Stimulated activated CD8-positive, alpha-beta memory T cell treated with anti-CD3 and anti-CD28 coated beads, Interleukin-4, amount 100 ng/mL, for 4 hours (primary cell): ENCODE data around the gene TRIM31.
A peak's percentile ranks its signal among the peaks of the same experiment; 100 is the strongest.

ENCODE experiments used
- DNase-seq, 2 donors: peaks; one replicate each; pipeline ENCODE4 v3.0.0-alpha.2; 2020; ENCODE audit warnings: low read depth in 2 of 2, low spot score in 1 of 2

Gene TRIM31

DNA sequence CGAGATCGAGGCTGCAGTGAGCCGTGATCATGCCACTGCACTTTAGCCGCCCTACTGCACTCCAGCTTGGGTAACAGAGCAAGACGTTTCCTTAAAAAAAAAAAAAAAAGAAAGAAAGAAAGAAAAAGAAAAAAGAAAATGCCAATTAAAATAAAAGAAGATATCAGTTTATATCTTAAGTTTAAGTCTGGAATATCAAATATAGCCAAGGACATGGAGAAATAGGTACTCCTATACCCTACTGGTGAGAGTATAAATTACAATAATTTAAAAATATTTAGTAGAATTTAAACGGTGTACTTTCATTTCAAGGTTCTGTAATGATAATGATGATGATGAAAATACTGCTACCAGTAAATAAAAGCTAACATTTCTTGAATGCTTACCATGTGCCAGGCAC is 3.8 kb upstream of the TRIM31 start:
- DNase-seq, result no peak

DNA sequence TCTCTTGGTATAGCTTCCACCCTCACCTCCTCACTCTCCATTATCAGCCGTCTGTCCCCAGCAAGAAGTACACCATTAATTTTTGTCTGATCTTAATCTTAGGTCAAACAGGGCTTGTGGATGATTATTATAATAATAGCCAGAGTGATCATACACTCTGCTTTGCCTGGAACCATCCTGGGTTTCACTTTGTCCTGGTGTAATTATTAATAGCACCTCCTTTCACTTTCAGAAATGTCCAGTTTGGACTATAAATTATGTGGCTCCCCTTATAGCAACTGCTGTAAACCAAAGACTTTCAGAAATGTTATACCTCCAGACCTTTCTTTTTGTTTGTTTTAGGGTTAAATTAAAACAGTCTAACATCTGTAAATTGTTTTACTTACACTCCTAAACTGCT is 951 bp upstream of the TRIM31 start:
- DNase-seq, result no peak

DNA sequence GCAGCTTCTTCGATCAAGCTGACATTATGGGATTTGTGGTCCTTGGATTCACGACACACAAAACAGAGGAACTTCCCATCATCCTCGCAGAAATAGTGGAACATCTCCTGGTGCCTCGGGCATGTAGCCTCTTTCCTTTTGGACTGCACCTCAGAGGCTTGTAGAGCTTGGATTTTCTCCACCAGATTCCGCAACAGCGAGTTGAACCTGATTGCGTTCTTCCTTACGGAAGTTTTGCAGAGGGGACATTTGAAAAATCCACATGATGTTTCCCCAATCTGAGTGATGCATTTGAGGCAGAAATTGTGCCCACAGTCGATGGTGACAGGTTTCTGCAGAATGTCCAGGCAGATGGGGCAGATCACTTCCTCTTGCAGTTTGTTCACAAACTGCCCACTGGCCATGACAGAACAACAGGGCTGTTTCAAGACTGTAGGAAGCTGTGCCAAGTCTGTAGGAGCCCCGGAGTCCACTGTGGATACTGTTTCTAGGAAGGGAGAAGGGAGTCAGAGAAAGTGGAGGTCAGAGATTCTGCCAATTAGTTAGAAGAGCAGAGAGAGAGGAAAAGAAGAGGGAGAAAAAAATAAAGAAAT is 392 bp downstream of the TRIM31 start:
- DNase-seq, result no peak

DNA sequence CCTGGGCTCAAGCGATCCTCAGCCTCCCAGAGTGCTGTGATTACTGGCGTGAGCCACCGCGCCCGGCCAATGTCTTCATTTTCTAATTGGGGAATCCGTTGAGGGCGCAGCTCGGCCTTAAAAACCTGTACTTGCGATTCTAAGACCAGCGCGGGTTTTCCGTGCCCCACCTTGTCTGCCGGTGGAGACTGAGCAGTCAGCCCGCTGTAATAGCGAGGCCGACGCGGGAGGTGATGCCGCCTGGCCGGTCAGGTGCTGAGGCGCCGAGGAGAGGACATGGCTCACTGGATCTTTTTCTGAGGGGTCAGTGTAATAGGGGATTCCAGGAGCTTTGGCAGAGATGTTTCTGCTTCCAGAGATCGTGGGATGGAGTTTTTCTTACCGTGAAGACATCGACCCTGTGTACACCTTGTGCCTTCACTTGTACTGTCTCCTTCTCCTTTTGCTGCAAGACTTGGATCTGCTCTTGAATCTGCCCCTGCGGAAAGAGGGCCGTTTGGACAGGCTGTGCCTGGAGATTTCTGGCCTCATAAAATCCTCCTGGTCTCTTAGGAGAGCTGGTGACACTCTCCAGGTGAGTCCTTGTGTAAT is 1.5 kb downstream of the TRIM31 start:
- DNase-seq, result no peak

DNA sequence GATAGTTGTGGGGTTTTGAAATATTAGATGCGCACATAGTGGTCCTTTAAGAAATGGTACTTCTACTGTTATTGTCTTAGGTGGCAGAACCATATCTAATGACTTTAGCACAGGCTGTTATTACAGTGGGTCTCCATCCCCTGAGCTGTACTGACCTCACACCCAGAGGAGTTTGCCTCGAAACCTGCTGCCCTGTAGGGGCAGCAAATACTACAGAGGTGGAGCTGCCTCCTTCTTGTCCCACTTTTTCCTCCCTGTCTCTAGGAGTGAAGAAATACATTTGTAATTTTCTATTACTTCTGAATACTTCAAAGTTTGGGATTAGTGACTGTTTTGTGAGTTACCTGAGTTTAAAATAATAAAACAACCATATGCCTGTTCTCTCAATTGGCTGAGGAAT is 8.2 kb downstream of the TRIM31 start:
- no peak for DNase-seq

DNA sequence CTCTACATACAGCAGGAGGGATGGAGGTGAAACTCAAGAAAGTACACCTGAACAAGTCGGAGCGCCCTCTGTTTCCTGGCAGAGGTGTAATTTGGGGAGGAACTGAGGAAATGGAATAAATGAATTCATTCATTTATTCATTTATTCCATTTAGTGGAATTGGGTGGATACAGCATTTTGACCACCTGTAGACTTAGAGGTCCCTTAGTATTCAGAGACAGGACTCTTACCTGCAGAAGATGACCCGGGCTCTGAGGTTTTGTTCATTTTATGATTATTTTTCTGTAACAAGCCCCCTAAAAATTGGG is 9.1 kb downstream of the TRIM31 start:
- DNase-seq, result no peak

DNA sequence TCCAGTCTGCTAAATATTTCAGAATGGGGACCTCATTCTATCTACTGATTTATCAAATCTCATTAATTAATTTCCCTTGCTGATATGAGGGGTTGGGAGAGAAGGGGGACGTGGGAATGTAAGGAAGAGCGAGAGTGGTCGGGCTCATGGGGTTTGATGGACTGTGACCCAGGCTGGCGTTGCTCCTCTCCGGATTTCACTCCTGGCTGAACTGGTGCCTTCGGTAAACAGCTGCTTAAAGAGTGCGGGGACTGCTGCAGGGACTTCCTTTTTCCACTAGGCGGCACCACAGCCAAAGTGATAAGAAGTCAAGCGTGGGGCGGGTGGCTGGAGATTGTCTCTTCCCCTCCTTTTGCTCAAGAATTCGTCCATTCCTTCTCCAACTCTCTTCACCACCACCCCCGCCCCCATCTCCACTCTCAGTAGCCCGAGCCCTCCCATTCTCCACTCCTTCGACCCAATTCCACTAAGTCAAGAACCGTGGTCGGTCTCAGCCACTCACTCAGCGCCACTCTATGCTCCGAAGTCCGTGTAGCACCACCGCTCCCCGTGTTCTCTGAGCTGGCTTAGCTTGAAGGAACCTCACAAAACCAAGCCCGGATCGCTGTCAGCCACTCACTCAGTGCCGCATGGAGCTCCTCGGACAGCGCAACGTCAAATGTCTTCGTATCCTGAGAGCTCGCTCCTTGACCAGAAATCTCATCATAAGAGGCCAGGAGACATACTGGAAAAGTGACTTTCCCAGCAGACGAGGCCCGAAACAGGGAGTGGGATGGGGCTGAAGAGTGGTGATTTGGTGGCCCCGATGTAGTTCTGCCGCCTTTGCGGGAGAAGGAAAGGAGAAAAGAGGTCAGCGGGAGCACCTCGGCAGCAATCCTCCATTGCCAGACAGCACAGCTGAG is 9.7 kb downstream of the TRIM31 start:
- DNase-seq, result peak; percentile 70 to 71

DNA sequence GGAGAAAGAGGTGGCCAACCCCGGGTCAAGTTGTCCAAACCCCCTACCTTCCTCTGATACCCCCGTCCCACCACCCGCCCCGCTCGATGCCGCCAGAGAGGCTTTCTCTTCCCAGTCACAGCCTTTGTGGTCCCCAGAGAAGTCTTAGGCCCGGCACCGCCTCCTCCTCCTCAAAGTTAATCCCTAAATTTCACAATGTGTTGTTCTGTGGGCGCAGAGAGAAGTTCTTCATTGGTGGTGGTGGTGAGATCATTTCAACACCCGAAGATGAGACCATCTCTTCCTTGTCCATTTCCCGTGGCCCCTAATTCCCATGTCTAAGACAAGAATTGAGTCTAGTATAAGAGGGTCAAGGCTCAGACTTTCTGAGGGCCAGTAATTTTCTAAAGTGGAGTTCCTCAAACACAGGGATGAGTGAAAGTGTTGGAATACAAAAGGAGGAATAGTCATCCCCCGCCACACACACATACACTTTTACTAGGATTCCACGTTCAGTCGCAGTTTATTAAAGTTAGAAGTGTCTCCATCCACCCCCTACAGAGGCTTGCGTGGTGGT is 10.4 kb downstream of the TRIM31 start:
- DNase-seq, result no peak

DNA sequence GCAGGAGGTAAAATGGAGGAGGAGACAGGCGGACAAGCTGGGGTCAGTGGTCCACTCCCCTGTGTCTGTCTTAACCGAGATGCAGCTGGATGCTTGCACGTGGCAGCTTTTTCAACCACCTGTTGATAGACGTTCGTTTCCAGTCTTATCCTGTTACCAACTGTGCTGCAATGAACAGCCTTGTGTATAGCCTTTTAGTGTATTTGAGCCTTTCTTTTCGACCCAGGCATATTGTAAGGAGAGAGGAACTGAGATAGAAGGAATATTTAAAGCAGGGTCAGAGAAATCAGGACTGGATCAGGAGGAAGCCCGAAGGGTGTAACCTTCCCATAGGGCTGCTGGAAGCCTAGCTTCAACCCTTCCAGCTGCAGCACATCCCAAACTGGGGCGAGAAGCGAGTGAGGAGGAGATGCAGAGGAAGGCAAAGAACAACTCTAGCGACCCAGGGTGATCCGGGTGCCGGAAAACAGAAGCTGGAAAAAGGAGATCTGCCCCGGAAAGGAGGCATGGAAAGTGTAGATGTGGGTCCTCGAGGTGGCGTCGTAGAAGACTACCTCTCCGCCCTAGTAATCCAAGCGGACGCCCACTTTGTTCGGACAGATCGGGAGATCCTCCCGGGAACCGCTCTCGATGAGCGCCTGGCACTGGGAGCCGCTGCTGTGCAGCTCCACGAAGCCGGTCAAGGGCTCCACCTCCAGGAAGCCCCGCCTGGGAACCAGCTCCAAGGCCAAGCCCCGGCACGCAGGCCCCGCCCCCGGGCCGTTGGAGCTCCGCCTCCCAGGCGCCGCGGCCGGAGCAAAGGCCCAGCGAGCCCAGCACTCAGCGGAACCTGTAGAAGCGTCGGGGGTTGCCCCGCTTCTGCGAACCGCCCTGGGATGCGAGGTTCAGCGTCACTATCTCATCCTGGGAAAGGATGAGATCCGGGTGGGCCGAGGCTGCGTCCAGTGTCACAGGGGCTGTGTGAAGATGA is 11.2 kb downstream of the TRIM31 start:
- peak in 1 of 2 donors; percentile 39 for DNase-seq

DNA sequence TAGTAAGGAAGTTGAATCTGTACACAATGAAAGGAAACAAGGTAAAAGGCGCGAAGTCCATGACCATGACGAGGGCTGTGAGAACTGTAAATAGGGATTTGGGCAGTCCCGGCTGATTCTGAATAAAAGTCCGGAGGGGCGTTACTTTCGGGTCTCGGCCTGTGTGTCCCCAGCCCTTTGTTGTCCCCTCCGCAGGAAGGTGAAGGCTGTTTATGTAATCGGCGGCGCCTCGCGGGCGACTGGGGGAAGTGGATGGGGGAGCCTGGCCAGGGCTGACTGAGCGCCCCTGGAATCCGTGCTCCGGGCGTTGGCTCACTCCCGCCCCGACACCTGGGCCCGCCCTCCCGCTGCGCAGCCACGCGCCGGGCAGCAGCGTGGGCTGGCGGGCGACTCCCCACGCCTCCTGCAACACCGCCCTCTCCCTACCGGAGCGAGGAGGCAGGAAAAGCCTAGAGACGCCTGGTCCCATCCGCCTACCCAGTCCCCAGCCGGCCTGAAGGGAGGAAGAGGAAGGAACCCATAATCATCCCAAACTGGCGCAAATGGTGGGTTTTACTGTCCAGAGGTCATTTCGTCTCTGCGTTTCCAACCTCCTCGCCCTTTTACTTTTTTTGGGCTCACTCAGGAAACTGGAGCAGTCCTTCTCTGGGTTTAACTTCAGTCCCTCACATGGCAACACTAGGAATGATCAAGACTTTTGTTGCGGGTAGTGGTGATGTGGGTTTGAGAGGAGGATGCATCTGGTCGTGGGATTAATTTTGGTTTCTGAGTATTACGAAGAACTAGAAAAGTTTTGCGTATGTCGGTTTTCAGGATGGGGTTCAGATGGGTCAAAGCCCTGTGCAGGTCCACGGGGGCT is 12.1 kb downstream of the TRIM31 start:
- DNase-seq, result no peak

DNA sequence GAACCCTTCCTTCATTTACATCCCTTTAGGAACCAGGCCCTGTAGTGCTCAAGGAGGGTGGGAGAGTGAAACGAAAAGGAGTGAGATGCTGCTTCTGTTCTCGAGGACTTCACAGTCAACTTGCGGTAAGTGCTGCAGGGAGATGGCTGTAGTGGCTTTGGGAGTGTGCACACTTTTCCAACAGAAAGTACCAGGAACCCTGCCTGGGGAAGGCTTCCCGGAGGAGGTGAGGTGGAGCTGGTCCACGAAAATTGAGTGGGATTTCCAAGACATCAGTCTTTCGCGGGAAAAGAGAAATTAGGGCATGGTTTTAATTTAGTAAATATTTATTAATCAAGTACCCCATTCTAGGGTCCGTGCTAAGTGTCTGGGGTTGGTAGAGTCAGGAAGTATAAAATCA is 12.7 kb downstream of the TRIM31 start:
- DNase-seq, result no peak

DNA sequence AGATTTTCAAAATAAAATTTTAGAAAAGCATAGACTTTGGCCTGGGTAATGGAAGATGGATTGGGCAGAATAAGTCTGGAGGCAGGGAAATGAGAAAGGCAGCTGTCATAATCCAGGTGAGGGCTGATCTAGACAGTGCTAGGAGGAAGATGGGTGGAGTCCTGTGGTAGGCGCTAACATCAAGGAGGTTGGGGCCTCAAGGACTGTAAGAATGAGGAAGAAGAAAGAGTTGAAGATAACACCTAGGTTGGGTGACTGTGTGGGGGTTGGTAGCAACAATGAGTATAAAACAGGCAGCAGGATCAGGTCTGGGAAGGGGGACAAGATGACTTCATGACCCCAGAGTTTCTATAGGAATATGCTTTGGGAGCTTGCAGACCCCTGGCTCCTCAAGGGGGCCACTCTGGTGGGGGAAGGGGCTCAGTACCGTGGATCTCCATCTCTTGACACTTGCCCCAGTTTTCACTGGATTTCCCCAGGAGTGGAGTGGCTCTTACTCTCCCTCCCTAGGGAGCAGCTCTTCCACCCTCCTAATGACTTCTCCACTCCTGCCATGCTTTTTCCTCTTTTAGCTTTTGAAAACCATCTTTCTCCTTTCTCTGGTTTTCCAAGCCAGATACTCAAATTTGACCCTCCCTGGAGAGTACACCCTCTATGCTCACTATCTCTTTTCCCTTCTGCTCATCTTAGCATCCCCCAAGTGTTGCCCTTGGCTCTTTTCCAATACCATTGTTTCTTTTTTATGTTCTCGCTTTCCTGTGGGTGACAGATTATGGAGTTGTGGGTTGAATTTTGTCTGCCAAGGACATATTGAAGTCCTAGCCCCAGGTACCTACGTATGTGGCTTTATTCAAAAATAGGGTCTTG is 14.8 kb downstream of the TRIM31 start:
- DNase-seq, result no peak

DNA sequence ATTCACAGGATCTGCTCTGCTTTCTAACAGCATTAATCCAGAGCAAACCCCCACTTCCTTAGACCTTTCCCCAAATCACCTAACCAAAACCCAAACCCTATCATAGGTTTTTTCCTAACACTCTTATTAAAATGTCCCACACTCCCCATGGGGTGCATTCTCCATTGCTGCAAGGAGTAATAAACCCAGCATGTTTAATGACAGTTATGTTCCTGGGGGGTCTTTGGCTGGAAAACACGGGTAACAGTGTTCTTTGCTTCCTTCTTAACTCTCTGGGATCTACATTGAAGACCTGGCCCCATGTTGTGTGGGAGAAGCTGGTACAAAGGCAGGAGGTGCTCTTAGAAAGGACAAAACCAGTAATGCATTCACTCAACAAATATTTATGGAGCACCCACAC is 16.1 kb downstream of the TRIM31 start:
- DNase-seq, result no peak

DNA sequence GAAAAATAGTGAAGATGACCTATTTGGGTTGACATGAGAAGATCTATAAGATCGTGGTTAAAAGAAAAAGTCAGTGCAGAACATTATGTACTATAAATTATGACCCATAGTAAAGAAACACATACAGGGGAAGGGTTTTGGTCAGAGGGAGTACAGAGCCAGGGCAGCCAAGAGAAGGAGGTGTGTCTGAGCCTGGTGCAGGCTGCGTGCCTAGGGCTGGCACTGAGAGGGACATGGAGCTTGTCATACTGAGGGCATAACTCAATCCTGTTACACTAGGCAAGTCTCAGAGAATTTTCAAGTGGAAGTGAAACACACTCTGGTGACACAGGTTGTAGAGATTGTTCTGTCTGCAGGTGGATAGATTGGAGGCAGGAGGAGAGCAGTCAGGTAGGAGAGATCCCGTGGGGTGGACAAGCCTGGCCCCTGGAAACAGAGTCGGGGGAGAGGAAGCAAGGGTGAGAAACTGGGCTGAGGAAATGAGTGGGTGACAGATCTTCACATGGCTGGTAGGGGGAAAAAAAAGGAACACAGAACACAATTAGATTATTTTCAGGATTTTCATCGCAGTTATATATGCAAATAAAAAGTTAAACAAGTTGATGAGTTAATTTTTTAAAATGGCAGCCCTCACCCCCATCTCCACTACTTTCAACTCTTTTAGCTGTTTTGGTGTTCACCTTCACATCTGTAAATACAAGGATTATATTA is 18.8 kb downstream of the TRIM31 start:
- DNase-seq, result no peak

DNA sequence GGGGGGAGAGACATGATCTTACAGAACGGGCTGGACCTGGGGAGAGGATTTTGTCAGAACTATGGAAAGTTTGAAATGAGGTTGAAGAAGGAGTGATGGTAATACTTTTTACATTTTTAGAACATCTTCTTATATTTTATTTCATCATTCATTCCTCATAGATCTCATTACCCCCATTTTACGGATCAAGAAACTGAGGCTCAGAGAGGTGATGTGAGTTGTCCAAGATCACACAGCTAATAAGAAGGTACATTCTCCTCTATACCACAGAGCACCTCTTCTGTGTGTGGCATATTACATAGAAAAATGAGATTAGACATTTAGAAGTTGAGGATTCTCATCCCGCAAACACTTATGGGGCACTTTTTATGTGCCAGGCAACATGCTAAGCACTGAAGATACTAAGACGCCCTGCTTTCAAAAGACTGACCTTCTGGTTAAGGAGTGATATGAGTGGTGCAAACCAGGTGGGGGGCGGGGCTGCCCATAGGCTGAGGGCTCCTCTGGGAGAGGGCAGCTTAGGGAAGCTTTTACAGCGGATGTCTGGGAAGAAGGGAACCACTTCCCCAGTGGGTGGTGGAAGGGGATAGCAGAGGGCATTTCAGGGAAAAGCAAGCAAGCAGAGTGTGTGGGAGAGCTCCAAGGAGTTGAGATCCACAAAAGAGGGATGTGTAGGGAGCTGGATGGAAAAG is 19.9 kb downstream of the TRIM31 start:
- no peak for DNase-seq

DNA sequence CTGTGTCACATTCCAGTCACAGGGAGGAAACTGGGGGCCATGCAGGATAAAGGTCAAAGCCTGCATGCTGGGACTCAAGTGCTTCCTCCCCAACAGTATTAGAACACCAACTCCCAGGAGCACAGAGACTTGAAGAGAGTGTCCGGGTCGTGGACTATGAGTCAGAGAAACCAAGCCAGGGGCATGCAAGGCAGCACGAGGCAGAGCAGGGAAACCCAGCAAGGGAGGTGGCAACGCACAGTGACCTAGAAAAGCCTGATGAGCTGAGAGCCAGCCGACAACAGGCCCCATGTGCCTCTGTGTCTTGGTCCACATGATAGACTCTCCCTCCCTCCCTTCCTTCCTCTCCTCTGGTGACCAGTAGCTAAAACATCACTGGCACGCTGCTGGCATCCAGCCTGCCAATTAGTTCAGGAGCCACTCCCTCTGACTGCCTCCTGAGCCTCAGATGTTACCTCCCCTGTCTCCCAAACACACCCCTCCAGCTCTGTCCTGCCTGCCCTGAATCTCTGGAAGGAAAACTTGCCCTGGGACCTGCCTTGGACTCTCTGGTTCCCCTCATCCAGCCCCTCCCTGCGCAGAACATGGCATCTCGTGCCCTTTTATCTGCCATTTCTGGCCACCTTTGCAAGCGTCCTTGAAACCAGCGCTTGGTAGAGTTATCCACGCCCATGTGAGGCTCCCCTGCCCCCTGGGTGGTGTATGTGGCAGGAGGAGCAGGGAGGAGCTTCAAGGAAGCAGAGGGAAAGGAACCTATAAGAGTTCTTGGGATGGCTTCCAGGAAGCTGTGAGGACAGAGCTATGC is 21.1 kb downstream of the TRIM31 start:
- DNase-seq, result no peak

DNA sequence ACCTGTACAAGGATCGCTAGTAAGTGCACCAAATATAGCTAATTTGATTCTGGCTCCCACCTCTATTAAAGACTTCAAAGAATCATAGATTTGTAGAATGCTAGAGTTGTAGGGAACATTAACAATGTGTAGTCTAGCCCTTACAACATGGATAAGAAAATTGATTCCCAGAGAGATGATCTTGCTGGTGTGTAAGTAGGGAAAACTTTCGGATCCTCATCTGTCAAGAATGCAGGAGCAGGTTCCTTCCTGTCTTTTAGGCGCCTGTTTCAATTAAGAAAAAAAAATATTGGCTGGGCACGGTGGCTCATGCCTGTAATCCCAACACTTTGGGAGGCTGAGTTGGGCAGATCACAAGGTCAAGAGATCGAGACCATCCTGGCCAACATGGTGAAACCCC is 25.0 kb downstream of the TRIM31 start:
- DNase-seq, result no peak
